IPS-11a (cell line): Measurements from ENCODE around the gene BGLAP.

Source experiments
- H3K4me3 ChIP-seq: one replicate; pipeline ENCODE4 v1.5.1; 2013; ENCODE audit warnings: low read depth, low read length, control low read depth

Gene BGLAP

GRCh38 chr1:156226116-156226538, 15.9 kb upstream of the BGLAP start:
- H3K4me3 ChIP-seq = no peak overlapping the region

- no peak overlapping the region for H3K4me3 ChIP-seq
These were observed 15.2 kb upstream of the BGLAP start for GRCh38 chr1:156226782-156227181.

GRCh38 chr1:156228501-156228900, 13.5 kb upstream of the BGLAP start:
- no peak overlapping the region for H3K4me3 ChIP-seq

- H3K4me3 ChIP-seq = no peak overlapping the region
These were observed 12.0 kb upstream of the BGLAP start for GRCh38 chr1:156229809-156230472.

- no peak overlapping the region for H3K4me3 ChIP-seq
These were observed 11.5 kb upstream of the BGLAP start for GRCh38 chr1:156230473-156230837.

- H3K4me3 ChIP-seq = no peak overlapping the region
These were observed 9.6 kb upstream of the BGLAP start for GRCh38 chr1:156232201-156232894.

DNA sequence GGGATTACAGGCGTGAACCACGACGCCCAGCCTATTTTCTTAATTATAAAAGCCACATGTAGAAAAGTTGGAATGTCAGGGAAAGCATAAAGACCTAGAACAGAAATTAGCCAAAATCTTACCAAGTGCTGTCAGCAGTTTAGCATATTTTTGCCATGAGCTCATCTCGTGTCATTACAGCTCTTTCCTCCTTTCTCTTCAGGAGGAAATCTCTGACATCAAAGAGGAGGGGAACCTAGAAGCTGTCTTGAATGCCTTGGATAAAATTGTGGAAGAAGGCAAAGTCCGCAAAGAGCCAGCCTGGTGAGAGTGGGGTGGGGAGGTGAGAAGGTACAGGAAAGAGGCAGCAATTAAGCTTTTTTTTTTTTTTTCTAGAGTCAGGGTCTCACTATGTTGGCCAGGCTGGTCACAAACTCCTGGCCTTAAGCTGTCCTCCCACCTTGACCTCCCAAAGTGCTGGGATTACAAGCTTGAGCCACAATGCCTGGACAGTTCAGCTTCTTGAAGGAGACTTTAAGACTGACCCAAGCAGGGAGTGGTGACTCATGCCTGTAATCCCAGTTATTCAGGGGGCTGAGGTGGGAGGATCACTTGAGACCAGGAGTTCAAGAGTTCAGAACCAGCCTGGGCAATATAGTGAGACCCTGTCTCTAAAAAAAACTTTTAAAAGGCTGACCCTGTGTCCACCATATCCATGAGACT, 8.4 kb upstream of the BGLAP start:
- no peak overlapping the region for H3K4me3 ChIP-seq

DNA sequence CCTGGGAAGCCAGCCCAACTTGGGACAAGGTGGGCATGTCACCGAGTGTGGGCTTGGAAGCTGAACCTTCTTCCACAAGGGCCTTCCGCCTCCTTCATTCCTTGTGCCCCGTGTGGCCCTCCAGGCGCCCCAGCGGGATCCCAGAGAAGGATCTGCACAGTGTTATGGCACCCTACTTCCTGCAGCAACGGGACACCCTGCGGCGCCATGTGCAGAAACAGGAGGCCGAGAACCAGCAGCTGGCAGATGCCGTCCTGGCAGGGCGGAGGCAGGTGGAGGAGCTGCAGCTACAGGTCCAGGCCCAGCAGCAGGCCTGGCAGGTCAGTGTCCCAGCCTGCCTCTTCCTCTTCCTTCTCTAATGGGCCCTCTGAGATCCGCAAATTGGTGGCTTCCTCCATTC, 5.8 kb upstream of the BGLAP start:
- H3K4me3 ChIP-seq = no peak overlapping the region

DNA sequence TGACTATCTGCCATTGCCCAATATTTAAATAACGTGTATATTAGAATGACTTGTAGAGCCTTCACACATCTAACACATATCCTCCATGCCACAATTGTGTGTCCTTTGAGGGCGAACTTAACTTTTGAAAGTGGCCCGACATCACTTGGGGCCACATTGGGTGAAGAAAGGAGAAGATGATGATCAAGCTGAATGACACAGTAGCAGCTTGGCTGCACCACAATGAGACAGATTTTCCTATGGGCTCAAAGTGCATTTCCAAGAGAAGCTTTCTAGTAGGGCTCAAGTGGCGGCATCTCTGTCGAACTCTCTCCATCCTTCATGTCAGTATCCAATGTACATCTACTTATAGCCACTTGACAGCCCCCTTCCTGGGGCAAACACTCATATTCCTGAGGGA, 3.7 kb upstream of the BGLAP start:
- no peak overlapping the region for H3K4me3 ChIP-seq

- no peak overlapping the region for H3K4me3 ChIP-seq
These were observed 623 bp upstream of the BGLAP start for GRCh38 chr1:156241311-156241811.

- H3K4me3 ChIP-seq = no peak overlapping the region
These were observed 754 bp downstream of the BGLAP start for GRCh38 chr1:156242738-156243137.

DNA sequence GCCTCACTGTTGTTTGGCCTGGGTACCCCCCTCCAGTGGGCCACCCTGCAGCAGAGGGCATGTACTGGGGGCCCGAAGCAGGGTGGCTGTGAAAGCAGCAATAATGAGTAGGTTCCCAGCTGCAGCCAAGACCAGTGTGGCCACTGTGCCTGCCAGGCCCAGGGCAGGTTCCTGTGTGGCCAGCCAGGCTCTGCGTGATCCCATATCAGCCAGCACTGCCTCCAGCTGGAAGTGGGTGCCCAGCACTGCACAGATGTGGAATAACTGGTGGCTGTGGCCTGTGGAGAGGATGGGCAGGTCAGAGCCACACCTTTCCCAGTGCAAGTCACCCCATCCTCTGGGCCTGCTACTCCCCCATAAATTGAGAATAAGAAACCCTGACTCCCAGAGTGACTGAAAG, 2.1 kb downstream of the BGLAP start:
- H3K4me3 ChIP-seq = no peak overlapping the region

DNA sequence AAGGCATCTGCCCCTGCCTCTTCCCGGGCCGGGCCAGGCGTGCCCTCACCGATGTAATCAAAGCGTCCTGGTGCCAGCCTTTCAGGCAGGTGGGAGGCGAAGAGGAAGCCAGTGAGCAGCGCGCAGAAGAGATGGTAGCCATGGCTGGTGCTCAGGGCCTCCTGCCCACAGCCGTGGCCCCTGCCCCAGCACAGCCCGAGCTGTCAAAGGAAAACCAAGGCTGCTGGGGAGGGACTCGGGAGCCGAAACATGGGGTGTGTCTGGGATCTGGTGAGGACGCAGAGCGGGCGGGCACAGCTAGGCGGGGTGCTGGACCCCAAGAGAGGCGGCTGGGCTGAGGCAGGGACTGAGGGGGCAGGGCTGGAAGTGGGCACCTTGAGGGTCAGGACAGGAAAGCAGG, 2.7 kb downstream of the BGLAP start:
- H3K4me3 ChIP-seq = no peak overlapping the region

GRCh38 chr1:156245451-156246232, 3.7 kb downstream of the BGLAP start:
- H3K4me3 ChIP-seq = no peak overlapping the region

DNA sequence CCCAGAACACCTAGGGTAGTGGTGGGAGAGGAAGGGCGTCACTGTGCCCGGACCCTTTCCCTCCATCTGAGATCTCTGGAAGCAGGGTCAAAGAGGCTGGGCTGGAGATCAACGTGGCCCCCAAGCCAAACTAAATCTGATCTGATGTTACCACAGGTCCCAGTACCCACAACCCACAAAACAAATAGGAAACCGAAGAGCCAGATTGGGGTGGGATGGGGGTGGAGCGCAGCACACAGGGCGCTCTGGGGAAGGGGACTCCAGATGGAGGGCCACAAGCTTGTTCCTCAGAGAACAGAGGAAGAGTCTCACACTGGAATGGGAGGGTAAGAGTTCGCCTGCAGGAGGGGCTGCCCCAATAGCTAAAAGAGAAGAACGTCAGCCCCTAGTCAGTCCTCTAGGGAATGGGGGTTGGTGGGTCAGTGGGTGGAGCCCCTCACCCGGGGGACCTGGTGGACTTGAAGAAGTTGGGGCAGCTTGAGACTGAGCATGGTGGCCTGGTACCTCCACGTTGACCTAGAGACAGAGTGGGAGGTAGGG, 4.3 kb downstream of the BGLAP start:
- no peak overlapping the region for H3K4me3 ChIP-seq

DNA sequence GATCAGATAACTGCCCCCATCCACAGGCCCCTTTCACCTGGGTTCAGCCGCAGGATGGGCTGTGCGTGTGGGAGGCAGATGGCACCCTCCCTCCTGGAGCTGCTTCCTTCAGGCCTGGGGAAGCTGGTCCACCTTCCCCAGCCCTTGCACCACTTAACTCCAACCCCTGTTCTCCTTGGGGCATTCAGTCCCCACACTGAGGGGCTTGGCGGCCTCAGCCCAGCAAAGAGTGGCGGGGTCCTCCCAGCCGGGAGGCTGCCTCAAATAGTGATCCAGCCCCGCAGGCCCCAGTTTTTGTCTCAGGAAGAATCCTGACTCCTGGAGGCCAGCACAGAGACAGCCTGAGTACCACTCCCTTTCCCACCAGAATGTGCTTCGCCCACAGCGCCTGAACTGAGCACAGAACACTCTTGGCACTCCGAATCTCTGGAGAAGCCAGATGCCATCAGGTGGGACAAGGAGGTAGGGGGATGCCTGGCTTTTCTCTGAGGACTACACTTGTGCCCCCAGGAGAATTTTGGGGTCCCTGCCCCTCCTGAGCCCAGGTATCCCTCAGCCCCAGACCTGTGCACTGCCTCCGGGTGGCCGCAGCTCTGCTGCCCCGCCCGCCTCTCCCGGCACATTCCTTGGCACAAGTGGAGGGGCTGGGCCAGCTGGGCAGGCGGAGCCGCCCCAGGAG, 4.9 kb downstream of the BGLAP start:
- H3K4me3 ChIP-seq = no peak overlapping the region

DNA sequence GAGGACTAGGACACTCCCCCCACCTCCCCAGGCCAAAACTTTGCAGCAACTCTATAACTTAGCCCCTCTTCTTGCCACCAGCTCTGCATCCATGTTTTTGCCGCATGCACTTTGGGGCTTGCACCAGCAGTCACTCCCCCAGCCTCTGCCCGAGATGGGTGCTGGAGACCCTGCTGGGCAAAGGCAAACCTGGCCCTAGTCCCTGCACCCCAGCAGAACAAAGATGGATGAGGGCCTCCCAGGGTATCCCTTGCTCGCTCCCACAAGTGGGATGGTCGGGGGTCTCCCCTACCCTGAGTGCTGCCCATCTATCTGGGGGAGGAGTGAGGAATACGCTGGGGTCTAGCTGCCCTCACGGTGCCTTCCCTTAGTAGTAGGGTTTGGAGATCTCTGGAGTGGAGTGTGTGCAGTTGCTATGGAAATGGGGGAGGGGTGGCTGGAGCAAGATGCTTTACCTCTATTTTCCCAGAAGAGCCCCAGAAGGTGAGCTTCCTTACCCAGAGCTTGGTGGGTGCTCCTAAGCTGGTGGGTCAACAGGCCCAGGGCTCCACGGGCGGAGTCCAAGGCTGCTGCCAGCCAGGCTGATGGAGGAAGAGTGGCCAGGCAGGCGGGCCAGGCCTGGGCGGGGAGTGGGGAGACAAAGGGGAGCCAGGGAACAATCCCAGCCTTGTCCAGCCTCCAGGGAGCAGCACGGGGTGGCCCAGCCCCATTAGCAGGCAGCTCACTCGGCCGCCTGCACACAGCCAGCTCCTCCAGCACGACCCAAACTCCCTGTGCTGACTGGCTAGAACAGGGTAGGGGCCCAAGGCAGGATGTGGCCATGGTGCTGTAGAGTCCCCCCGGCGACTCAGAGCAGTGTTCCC, 5.7 kb downstream of the BGLAP start, which contains the start of gene PAQR6:
TSS of gene PAQR6 (minus strand) at position 597 of the 863 bp plus-strand sequence. CDS start 1,325 bp downstream, outside the sequence.
- no peak within 1 kb of the TSS for H3K4me3 ChIP-seq

GRCh38 chr1:156248323-156248683, 6.3 kb downstream of the BGLAP start:
- no peak overlapping the region for H3K4me3 ChIP-seq

GRCh38 chr1:156249593-156249992, 7.6 kb downstream of the BGLAP start:
- H3K4me3 ChIP-seq = no peak overlapping the region
